ENCODE results near the gene ZBTB34.

Gene ZBTB34

GRCh38 chr9:126854734-126855133 lies 5.7 kb upstream of the ZBTB34 start:
- no peak for TF ChIP-seq ZNF274 (IDR thresholded peaks at IDR 0.05; ENCODE audit: low read depth, low read length)
- no peak overlapping the region for H3K4me3 ChIP-seq (ENCODE audit: low read length)

- no peak for TF ChIP-seq ZNF274 (IDR thresholded peaks at IDR 0.05; ENCODE audit: low read depth, low read length)
- H3K4me3 ChIP-seq (ENCODE audit: low read length): no peak overlapping the region
Measured at GRCh38 chr9:126856326-126856877, 4.0 kb upstream of the ZBTB34 start.

- no peak for TF ChIP-seq ZNF274 (IDR thresholded peaks at IDR 0.05; ENCODE audit: low read depth, low read length)
- no peak overlapping the region for H3K4me3 ChIP-seq (ENCODE audit: low read length)
Measured at GRCh38 chr9:126857261-126857960, 3.0 kb upstream of the ZBTB34 start.

GRCh38 chr9:126859111-126859510 lies 1.3 kb upstream of the ZBTB34 start:
- H3K4me3 ChIP-seq (ENCODE audit: low read length): no peak overlapping the region
- TF ChIP-seq ZNF274 (IDR thresholded peaks at IDR 0.05; ENCODE audit: low read depth, low read length): no peak

GRCh38 chr9:126860757-126861466 lies 473 bp downstream of the ZBTB34 start:
- H3K4me3 ChIP-seq (ENCODE audit: low read length): peak overlapping the region; percentile 81
- TF ChIP-seq ZNF274 (IDR thresholded peaks at IDR 0.05; ENCODE audit: low read depth, low read length): no peak

- no peak for TF ChIP-seq ZNF274 (IDR thresholded peaks at IDR 0.05; ENCODE audit: low read depth, low read length)
- peak overlapping the region; percentile 81 for H3K4me3 ChIP-seq (ENCODE audit: low read length)
Measured at GRCh38 chr9:126861707-126862103, 1.3 kb downstream of the ZBTB34 start.

GRCh38 chr9:126862104-126862761 lies 1.8 kb downstream of the ZBTB34 start:
- no peak for TF ChIP-seq ZNF274 (IDR thresholded peaks at IDR 0.05; ENCODE audit: low read depth, low read length)
- H3K4me3 ChIP-seq (ENCODE audit: low read length): peak overlapping the region; percentile 81; the same call in 1 of the 2 replicates

GRCh38 chr9:126864771-126865170 lies 4.3 kb downstream of the ZBTB34 start:
- H3K4me3 ChIP-seq (ENCODE audit: low read length): no peak overlapping the region
- no peak for TF ChIP-seq ZNF274 (IDR thresholded peaks at IDR 0.05; ENCODE audit: low read depth, low read length)

GRCh38 chr9:126869368-126869767 lies 8.9 kb downstream of the ZBTB34 start:
- TF ChIP-seq ZNF274 (IDR thresholded peaks at IDR 0.05; ENCODE audit: low read depth, low read length): no peak

GRCh38 chr9:126872516-126872915 lies 12.1 kb downstream of the ZBTB34 start:
- no peak overlapping the region for H3K4me3 ChIP-seq (ENCODE audit: low read length)
- TF ChIP-seq ZNF274 (IDR thresholded peaks at IDR 0.05; ENCODE audit: low read depth, low read length): no peak

More at GRCh38 chr9:126869368-126869767, 8.9 kb downstream of the ZBTB34 start:
- no peak overlapping the region for H3K4me3 ChIP-seq (ENCODE audit: low read length)

- no peak for TF ChIP-seq ZNF274 (IDR thresholded peaks at IDR 0.05; ENCODE audit: low read depth, low read length)
Measured at GRCh38 chr9:126874546-126875314, 14.3 kb downstream of the ZBTB34 start.

GRCh38 chr9:126875756-126876510 lies 15.5 kb downstream of the ZBTB34 start:
- TF ChIP-seq ZNF274 (IDR thresholded peaks at IDR 0.05; ENCODE audit: low read depth, low read length): no peak
- H3K4me3 ChIP-seq (ENCODE audit: low read length): no peak overlapping the region

More at GRCh38 chr9:126874546-126875314, 14.3 kb downstream of the ZBTB34 start:
- no peak overlapping the region for H3K4me3 ChIP-seq (ENCODE audit: low read length)

GRCh38 chr9:126876531-126876930 lies 16.1 kb downstream of the ZBTB34 start:
- no peak for TF ChIP-seq ZNF274 (IDR thresholded peaks at IDR 0.05; ENCODE audit: low read depth, low read length)
- H3K4me3 ChIP-seq (ENCODE audit: low read length): no peak overlapping the region

Data from GM08714 (cell line).